Memory B cell (primary cell): ENCODE measurements around the gene CDK14.

Experiments used
- ATAC-seq: fragments of 150-1000 bp; cut with Tn5 transposase; 2 replicates; pipeline ENCODE4 v1.10.0; 2021; ENCODE audit warnings: low read depth, mild to moderate bottlenecking, moderate library complexity
- DNase-seq, 2 donors: peaks; one replicate each; pipeline ENCODE4 v3.0.0; 2022; ENCODE audit warnings: low spot score in 2 of 2
- H3K27ac Mint-ChIP-seq: one replicate; pipeline ENCODE4 v1.8.0; 2022; ENCODE audit warnings: mild to moderate bottlenecking, moderate library complexity, mixed read lengths
- H3K27me3 Mint-ChIP-seq: one replicate; pipeline ENCODE4 v1.8.0; 2022; ENCODE audit warnings: mixed read lengths
- H3K36me3 Mint-ChIP-seq: one replicate; pipeline ENCODE4 v1.8.0; 2022; ENCODE audit warnings: mild to moderate bottlenecking, mixed read lengths
- H3K4me1 Mint-ChIP-seq: one replicate; pipeline ENCODE4 v1.8.0; 2022; ENCODE audit warnings: mixed read lengths
- H3K4me3 Mint-ChIP-seq: one replicate; pipeline ENCODE4 v1.8.0; 2022; ENCODE audit warnings: mild to moderate bottlenecking, moderate library complexity, mixed read lengths
- H3K9me3 Mint-ChIP-seq: one replicate; pipeline ENCODE4 v1.8.0; 2022; ENCODE audit warnings: mixed read lengths

CDK14 gene

GRCh38 chr7:91249506-91250233 is 653.5 kb downstream of the CDK14 start:
- Mint-ChIP-seq H3K9me3 (peaks cover 2% of the 10 kb centered on the region), H3K36me3 (no peaks in the 10 kb centered on the region), H3K27ac (no peak overlapping the region), H3K27me3 (peaks cover 2% of the 10 kb centered on the region), H3K4me1 (peaks cover 2% of the 10 kb centered on the region), H3K4me3 (no peak overlapping the region)
- ATAC-seq (no peak), DNase-seq (no peak)

GRCh38 chr7:91250706-91251105 is 654.6 kb downstream of the CDK14 start:
- no peak for DNase-seq
- Mint-ChIP-seq H3K4me3 (no peak overlapping the region), H3K27me3 (peaks cover 2% of the 10 kb centered on the region), H3K36me3 (peaks cover 1% of the 10 kb centered on the region), H3K27ac (no peak overlapping the region), H3K4me1 (peaks cover 2% of the 10 kb centered on the region), H3K9me3 (peaks cover 6% of the 10 kb centered on the region)
- ATAC-seq, result no peak

- Mint-ChIP-seq H3K9me3 (peaks cover 12% of the 10 kb centered on the region), H3K27ac (no peak overlapping the region)
Measured at GRCh38 chr7:91251877-91252276, 655.8 kb downstream of the CDK14 start.

More at GRCh38 chr7:91251877-91252276, 655.8 kb downstream of the CDK14 start:
- Mint-ChIP-seq H3K27me3 (peaks cover 2% of the 10 kb centered on the region), H3K4me1 (peaks cover 2% of the 10 kb centered on the region), H3K36me3 (peaks cover 5% of the 10 kb centered on the region), H3K4me3 (no peak overlapping the region)
- no peak for ATAC-seq
- no peak for DNase-seq
